ENCODE data around the gene PNMA8A.

DNA sequence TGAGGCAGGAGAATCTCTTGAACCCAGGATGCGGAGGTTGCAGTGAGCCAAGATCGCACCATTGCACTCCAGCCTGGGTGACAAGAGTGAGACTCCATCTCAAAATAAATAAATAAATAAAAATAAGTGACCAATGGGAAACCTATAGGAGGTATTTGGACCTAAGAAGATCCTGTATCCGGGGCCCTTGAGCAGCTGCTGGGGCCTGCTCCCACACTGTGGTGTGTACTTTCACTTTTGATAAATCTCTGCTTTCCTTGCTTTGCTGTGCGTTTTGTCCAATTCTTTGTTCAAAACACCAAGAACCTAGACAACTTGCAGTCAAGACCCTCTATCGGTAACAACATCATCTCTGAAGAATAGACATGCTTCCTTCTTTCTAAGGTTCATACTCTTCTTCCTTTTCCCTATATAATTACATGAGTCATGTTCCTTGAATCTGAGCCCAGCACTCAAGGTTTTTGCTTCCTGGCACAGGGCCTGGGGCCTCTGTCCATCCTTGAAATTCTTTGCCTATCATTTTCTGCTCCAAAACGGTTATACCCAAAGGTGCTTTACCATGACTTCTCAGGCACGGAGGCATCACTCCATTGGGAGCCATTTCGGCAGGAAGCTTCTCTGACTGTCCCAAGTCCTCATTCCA is 28.4 kb downstream of the PNMA8A start:
- TF ChIP-seq, protein P1, sequence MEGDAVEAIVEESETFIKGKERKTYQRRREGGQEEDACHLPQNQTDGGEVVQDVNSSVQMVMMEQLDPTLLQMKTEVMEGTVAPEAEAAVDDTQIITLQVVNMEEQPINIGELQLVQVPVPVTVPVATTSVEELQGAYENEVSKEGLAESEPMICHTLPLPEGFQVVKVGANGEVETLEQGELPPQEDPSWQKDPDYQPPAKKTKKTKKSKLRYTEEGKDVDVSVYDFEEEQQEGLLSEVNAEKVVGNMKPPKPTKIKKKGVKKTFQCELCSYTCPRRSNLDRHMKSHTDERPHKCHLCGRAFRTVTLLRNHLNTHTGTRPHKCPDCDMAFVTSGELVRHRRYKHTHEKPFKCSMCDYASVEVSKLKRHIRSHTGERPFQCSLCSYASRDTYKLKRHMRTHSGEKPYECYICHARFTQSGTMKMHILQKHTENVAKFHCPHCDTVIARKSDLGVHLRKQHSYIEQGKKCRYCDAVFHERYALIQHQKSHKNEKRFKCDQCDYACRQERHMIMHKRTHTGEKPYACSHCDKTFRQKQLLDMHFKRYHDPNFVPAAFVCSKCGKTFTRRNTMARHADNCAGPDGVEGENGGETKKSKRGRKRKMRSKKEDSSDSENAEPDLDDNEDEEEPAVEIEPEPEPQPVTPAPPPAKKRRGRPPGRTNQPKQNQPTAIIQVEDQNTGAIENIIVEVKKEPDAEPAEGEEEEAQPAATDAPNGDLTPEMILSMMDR (optimal IDR thresholded peaks at IDR 0.05 in 1 of 3, IDR thresholded peaks at IDR 0.05 in 1 of 3, conservative IDR thresholded peaks at IDR 0.05 in 1 of 3; ENCODE audit: extremely low read depth in 1 of 3, insufficient read depth in 2 of 3, low read length in 3 of 3): no peak
- no peak for TF ChIP-seq EZH2 (IDR thresholded peaks at IDR 0.05; ENCODE audit: low read length)

Measured in keratinocyte (primary cell).